K562 (cell line): ENCODE data around the gene ASPHD2. TPM values are rescaled to one million over a fixed set of nuclear protein-coding genes. Genes with fewer than 3 reads are reported as not detected.

Source experiments
- ATAC-seq: fragments of 200-7000 bp; cut with Tn5 transposase; 3 replicates; pipeline ENCODE4 v1.9.1; 2020; ENCODE audit warnings: moderate library complexity
- BruUV-seq: library from RNA; stranded (reverse); fragments of 400-500 nt; replicated peaks from 2 replicates; lab custom pipeline; 2021; lab: Mats Ljungman, UMichigan
- CTCF ChIA-PET: fragments of 300-600 bp; formaldehyde crosslinking; extraction: SDS; loops from one replicate; lab custom pipeline; 2021; ENCODE audit warnings: low intra/inter-chr PET ratio; lab: Yijun Ruan, JAX
- POLR2A ChIA-PET: fragments of 300-600, 350-650 bp; sonication (Branson Sonifier 250); formaldehyde crosslinking; extraction: SDS; loops from one replicate; lab custom pipeline; 2021; ENCODE audit warnings: antibody characterized with exemption, inconsistent platforms; lab: Yijun Ruan, JAX
- DNase-seq, 4 experiments: peaks; one replicate each; pipeline versions ENCODE4 v3.0.0 to v3.0.0-alpha.2; 2011 to 2018; ENCODE audit warnings: low spot score in 3 of 4, mixed read lengths in 3 of 4; ENCODE audit errors: extremely low read depth in 1 of 4
- FAIRE-seq: peaks from 2 replicates; lab custom pipeline; 2011; peaks lifted over from hg19 to GRCh38; lab: Jason Lieb, UNC
- H2AFZ ChIP-seq: 2 replicates; pipeline ENCODE4 v1.6.0; 2011; ENCODE audit warnings: low read depth, low read length, control low read depth, inconsistent platforms
- H3K27ac ChIP-seq: fragments of 200-600 bp; 3 replicates; pipeline ENCODE4 v1.8.0; 2011; ENCODE audit warnings: low read depth, mild to moderate bottlenecking, control low read depth, inconsistent platforms, low read length, moderate library complexity, mixed read lengths; ENCODE audit errors: extremely low read depth
- H3K27me3 ChIP-seq, 2 experiments: fragments of 300-600 bp in 1 of 2; 2 replicates in 1 of 2; 3 replicates in 1 of 2; pipeline versions ENCODE4 v1.6.0 to v1.8.0; 2011; ENCODE audit warnings: inconsistent platforms in 2 of 2, low read length in 2 of 2, mild to moderate bottlenecking in 1 of 2, mixed read lengths in 1 of 2, moderate library complexity in 1 of 2; ENCODE audit not compliant: control insufficient read depth in 2 of 2, insufficient read depth in 2 of 2
- H3K36me3 ChIP-seq: fragments of 300-600 bp; 3 replicates; pipeline ENCODE4 v1.8.0; 2011; ENCODE audit warnings: mild to moderate bottlenecking, low read length, inconsistent platforms; ENCODE audit not compliant: control insufficient read depth, insufficient read depth
- H3K4me1 ChIP-seq, 2 experiments: fragments of 200-600 bp in 1 of 2; replicated peaks in 1 of 2; 2 replicates in 1 of 2; 3 replicates in 1 of 2; pipeline versions ENCODE4 v1.5.1 to v1.8.0; 2011; ENCODE audit warnings: inconsistent platforms in 2 of 2, low read length in 2 of 2, mild to moderate bottlenecking in 1 of 2, mixed read lengths in 1 of 2, moderate library complexity in 1 of 2; ENCODE audit not compliant: control insufficient read depth in 2 of 2, insufficient read depth in 2 of 2
- H3K4me2 ChIP-seq: 2 replicates; pipeline ENCODE4 v1.6.1; 2011; ENCODE audit warnings: low read length, control low read depth, inconsistent platforms, mixed read lengths; ENCODE audit not compliant: insufficient read depth
- H3K4me3 ChIP-seq: fragments of 200-600 bp; sonication (generic), shearing (Covaris generic); 2 replicates; pipeline ENCODE4 v1.5.1; 2016; ENCODE audit warnings: control low read depth, inconsistent platforms
- H3K79me2 ChIP-seq: fragments of 200-600 bp; 3 replicates; pipeline ENCODE4 v1.8.0; 2011; ENCODE audit warnings: low read length, inconsistent platforms; ENCODE audit not compliant: control insufficient read depth, insufficient read depth
- H3K9ac ChIP-seq, 2 experiments: 2 replicates each; pipeline versions ENCODE4 v1.6.0 to v1.6.1; 2011; ENCODE audit warnings: low read depth in 2 of 2, low read length in 2 of 2, control low read depth in 1 of 2, inconsistent platforms in 1 of 2, mild to moderate bottlenecking in 1 of 2, mixed read lengths in 1 of 2; ENCODE audit not compliant: insufficient read depth in 1 of 2
- H3K9me1 ChIP-seq: one replicate; pipeline ENCODE4 v1.6.0; 2011; ENCODE audit warnings: inconsistent platforms, mild to moderate bottlenecking, low read length, moderate library complexity; ENCODE audit not compliant: control insufficient read depth, insufficient read depth
- H3K9me3 ChIP-seq: replicated peaks from 2 replicates; pipeline ENCODE4 v1.5.1; 2011; ENCODE audit warnings: low read depth, low read length, inconsistent platforms; ENCODE audit not compliant: control insufficient read depth, insufficient read depth
- H4K20me1 ChIP-seq: replicated peaks from 2 replicates; pipeline ENCODE4 v1.6.1; 2011; ENCODE audit warnings: low read length, inconsistent platforms, mixed read lengths; ENCODE audit not compliant: control insufficient read depth, insufficient read depth
- CEBPB ChIP-seq: fragments of 450-650 bp; IDR thresholded peaks from 2 replicates; pipeline ENCODE4 v1.6.1; 2016; ENCODE audit warnings: missing genetic modification characterization, missing compliant biosample characterization
- MEF2D ChIP-seq: conservative IDR thresholded peaks from 2 replicates; pipeline ENCODE4 v1.6.1; 2016; ENCODE audit warnings: low read depth, missing genetic modification characterization, missing compliant biosample characterization
- MXI1 ChIP-seq: IDR thresholded peaks from 2 replicates; pipeline ENCODE4 v1.6.1; 2011; ENCODE audit warnings: low read depth, mild to moderate bottlenecking, improper control_type of control experiment, low read length
- MYC ChIP-seq, 2 experiments: fragments of 250-450 bp in 1 of 2; sonication (Bioruptor Pico) in 1 of 2; IDR thresholded peaks; 2 replicates each; pipeline versions ENCODE4 v1.5.1 to v1.6.1; 2012 to 2021; ENCODE audit warnings: low read depth in 2 of 2, borderline replicate concordance in 1 of 2, improper control_type of control experiment in 1 of 2, low read length in 1 of 2, mild to moderate bottlenecking in 1 of 2, moderate library complexity in 1 of 2
- RAD51 ChIP-seq: fragments of 450-650 bp; IDR thresholded peaks from 2 replicates; pipeline ENCODE4 v1.7.1; 2016; ENCODE audit warnings: low read depth, mild to moderate bottlenecking, borderline replicate concordance
- RHOXF2B ChIP-seq: fragments of 250-450 bp; sonication (Bioruptor Pico); conservative IDR thresholded peaks from 2 replicates; pipeline ENCODE4 v1.5.1; 2021
- ZFP36 ChIP-seq: fragments of 150-350 bp; IDR thresholded peaks from 2 replicates; pipeline ENCODE4 v1.6.1; 2018; ENCODE audit warnings: low read length, low read depth; ENCODE audit not compliant: partially characterized antibody
- ZNF561 ChIP-seq: fragments of 450-650 bp; formaldehyde crosslinking; conservative IDR thresholded peaks from 2 replicates; pipeline ENCODE4 v1.4.0; 2020; ENCODE audit warnings: mild to moderate bottlenecking, moderate library complexity
- ZNF766 ChIP-seq: fragments of 200-800 bp; sonication (Bioruptor generic); conservative IDR thresholded peaks from 2 replicates; pipeline ENCODE4 v1.6.1; 2016; ENCODE audit warnings: missing genetic modification characterization, missing compliant biosample characterization
- WGBS: fragments of 100-300 bp; shearing (Covaris generic); methylation state at CpG from one replicate; pipeline ENCODE4 v1.1.6; 2016; ENCODE audit warnings: low coverage, mixed read lengths; ENCODE audit not compliant: insufficient coverage; ENCODE audit errors: missing lambda C conversion rate; 5-methylcytosine and 5-hydroxymethylcytosine counted together
- in situ Hi-C: fragments of 300-500 bp; cut with MboI; formaldehyde crosslinking; loops from 4 replicates; pipeline ENCODE4 v1.15.0; 2018; ENCODE audit warnings: inconsistent platforms, mixed read lengths
- intact Hi-C: fragments of 100-400 bp; cut with micrococcal nuclease; formaldehyde crosslinking; loops from 2 replicates; pipeline ENCODE4 v1.14.2; 2022
- polyA plus RNA-seq, 8 experiments: library from polyadenylated mRNA; depleted of rRNA in 4 of 8; stranded (reverse) in 5 of 8; unstranded in 3 of 8; fragments of >200 nt; fragmentation: Nextera tagmentation in 2 of 8; fragmentation: Illumina TruSeq in 1 of 8; extraction: Ambion mirVana in 2 of 8; extraction: Trizol in 1 of 8; gene quantifications; 2 replicates each; pipeline versions ENCODE4 v1.2.1 to v1.2.3, GENCODE V29; 2011 to 2014; ENCODE audit warnings: inconsistent platforms in 1 of 8, missing spikeins in 1 of 8
- total RNA-seq, 7 experiments: library from RNA; depleted of rRNA in 6 of 7; stranded (reverse); fragments of >200 nt in 6 of 7; fragmentation: Illumina TruSeq in 2 of 7; extraction: Trizol in 2 of 7; gene quantifications; 2 replicates each; pipeline versions ENCODE4 v1.2.1 to v1.2.3, GENCODE V29; 2011 to 2021; ENCODE audit warnings: low replicate concordance in 1 of 7
- TF ChIP-seq, protein P1 (sequence below): fragments of 450-650 bp; IDR thresholded peaks from 2 replicates; pipeline ENCODE4 v1.6.1; 2016; ENCODE audit warnings: borderline replicate concordance

The ASPHD2 gene
- total and polyA plus RNA-seq, 9 of the 15 experiments (the other 6 are each of a cell fraction or from before 2014, with no cell fraction given): 0.18 to 0.64 (median 0.36) TPM

DNA sequence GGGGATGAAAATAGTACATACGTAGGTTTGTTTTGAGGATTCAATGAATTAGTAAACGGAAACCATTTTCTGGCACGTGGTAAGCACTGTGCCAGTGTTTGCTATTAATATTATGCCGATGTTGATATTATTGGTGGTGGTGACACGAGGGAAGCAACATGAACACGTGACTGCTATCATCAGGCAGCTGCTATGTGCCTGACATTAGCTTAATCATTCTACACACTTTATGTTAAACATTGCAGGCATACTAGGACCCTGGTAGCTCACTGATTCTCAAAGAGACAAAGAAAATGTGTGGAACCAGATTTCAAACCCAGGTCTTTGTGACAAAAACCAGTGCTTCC, 55.3 kb downstream of the ASPHD2 start (continued):
- TF ChIP-seq ZFP36: no peak
- TF ChIP-seq MYC (IDR thresholded peaks at IDR 0.05; ENCODE audit: low read depth, low read length): no peak
- peak; percentile 52; the same call in 1 of the 2 replicates for TF ChIP-seq MYC (CRISPR knock-in tag; IDR thresholded peaks at IDR 0.05; ENCODE audit: borderline replicate concordance, low read depth)
- TF ChIP-seq MXI1: peak; percentile 37; the same call in 1 of the 2 replicates
- TF ChIP-seq MEF2D (tag): no peak
- TF ChIP-seq RAD51: peak; percentile 86
- TF ChIP-seq, protein P1, sequence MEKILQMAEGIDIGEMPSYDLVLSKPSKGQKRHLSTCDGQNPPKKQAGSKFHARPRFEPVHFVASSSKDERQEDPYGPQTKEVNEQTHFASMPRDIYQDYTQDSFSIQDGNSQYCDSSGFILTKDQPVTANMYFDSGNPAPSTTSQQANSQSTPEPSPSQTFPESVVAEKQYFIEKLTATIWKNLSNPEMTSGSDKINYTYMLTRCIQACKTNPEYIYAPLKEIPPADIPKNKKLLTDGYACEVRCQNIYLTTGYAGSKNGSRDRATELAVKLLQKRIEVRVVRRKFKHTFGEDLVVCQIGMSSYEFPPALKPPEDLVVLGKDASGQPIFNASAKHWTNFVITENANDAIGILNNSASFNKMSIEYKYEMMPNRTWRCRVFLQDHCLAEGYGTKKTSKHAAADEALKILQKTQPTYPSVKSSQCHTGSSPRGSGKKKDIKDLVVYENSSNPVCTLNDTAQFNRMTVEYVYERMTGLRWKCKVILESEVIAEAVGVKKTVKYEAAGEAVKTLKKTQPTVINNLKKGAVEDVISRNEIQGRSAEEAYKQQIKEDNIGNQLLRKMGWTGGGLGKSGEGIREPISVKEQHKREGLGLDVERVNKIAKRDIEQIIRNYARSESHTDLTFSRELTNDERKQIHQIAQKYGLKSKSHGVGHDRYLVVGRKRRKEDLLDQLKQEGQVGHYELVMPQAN: peak; percentile 55; the same call in 1 of the 2 replicates
- 0 out of 2 replicates have a peak, but pooled peaks have one; percentile 15 for TF ChIP-seq ZNF766 (CRISPR knock-in tag)
- TF ChIP-seq ZNF561 (CRISPR knock-in tag): no peak

DNA sequence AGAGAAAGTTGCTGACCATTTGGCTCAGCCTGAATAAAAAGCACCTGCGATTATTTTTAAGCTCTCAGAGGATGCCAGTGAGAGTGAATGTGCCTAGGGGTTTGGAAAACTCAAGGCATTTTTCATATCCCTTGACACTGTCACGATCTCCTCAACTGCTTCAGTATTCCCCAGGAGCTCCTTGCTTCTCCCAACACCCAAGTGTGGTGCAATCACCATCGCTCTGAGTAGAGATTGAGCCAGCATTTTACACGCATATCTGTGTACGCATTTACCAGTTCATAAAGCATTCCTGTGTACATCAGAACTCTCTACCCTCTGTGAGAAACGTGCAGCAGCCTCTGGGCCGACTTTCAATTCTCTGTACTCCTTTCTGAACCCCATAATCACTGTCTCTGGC, 56.0 kb downstream of the ASPHD2 start:
- POLR2A ChIA-PET: interaction anchor here (1.9 to 4.5 kb wide), 2 partner anchors 8 to 27 kb away, joined by 5 to 35 read pairs; partner anchors contain the start of gene TFIP11
- BruUV-seq: no TSS peak
- no peak for FAIRE-seq
- Histone ChIP-seq H3K79me2 (peaks cover 72% of the 10 kb centered on the region), H3K27me3 (no peaks in the 10 kb centered on the region), H3K4me1 (peaks cover 14 to 39% of the 10 kb centered on the region in 2 experiments; a peak in 4 of 5 replicates), H2AFZ (no peak overlapping the region), H3K4me2 (peak overlapping the region; percentile 97), H3K9me3 (no peaks in the 10 kb centered on the region), H3K36me3 (peaks cover 54% of the 10 kb centered on the region), H4K20me1 (no peaks in the 10 kb centered on the region), H3K9me1 (no peaks in the 10 kb centered on the region), H3K9ac (peak overlapping the region; percentile 71 to 77; a peak in 3 of 4 replicates), H3K4me3 (peak overlapping the region; percentile 89), H3K27ac (peak overlapping the region; percentile 86)
- DNase-seq: no peak
- TF ChIP-seq RHOXF2B (CRISPR knock-in tag) (no peak), CEBPB (peak; percentile 69)
- in situ Hi-C loops (no loop called here), intact Hi-C loops (loop anchor here (10.0 kb wide), 1 partner anchor 100 kb away; no protein-coding TSS in a partner anchor)
- CTCF ChIA-PET: no interaction called here
- peak; percentile 10 for ATAC-seq
- WGBS: 8% methylated on average over 7 of the region's 7 CpGs
